Activated CD4-positive, alpha-beta T cell treated with anti-CD3 and anti-CD28 coated beads, Interleukin-2, amount 10 ng/mL, durations not matched to agents 24 days and 14 days (primary cell): Measurements from ENCODE around the gene LIG3. TPM values are rescaled to one million over a fixed set of nuclear protein-coding genes. Genes with fewer than 3 reads are reported as not detected.
"Not testable (repeated sequence)": the region's sequence is repeated elsewhere in the genome, so short reads cannot be mapped to it uniquely, and the experiment has no call there.

Experiments
- DNase-seq: peaks from one replicate; pipeline ENCODE4 v3.0.0; 2022
- H3K27ac Mint-ChIP-seq: one replicate; pipeline ENCODE4 v1.8.0; 2022; ENCODE audit warnings: mild to moderate bottlenecking, mixed read lengths
- H3K27me3 Mint-ChIP-seq: one replicate; pipeline ENCODE4 v1.8.0; 2022; ENCODE audit warnings: mixed read lengths
- H3K36me3 Mint-ChIP-seq: one replicate; pipeline ENCODE4 v1.8.0; 2022; ENCODE audit warnings: low read depth, mild to moderate bottlenecking, mixed read lengths
- H3K4me1 Mint-ChIP-seq: one replicate; pipeline ENCODE4 v1.8.0; 2021; ENCODE audit warnings: mixed read lengths
- H3K4me3 Mint-ChIP-seq: one replicate; pipeline ENCODE4 v1.8.0; 2022; ENCODE audit warnings: mild to moderate bottlenecking, moderate library complexity, mixed read lengths
- H3K9me3 Mint-ChIP-seq: one replicate; pipeline ENCODE4 v1.8.0; 2021; ENCODE audit warnings: mixed read lengths
- intact Hi-C: fragments of 100-400 bp; cut with micrococcal nuclease; formaldehyde crosslinking; loops from one replicate; pipeline ENCODE4 v1.15.1; 2023
- total RNA-seq: library from RNA; stranded (reverse); gene quantifications from 2 replicates; pipeline ENCODE4 v1.2.3, GENCODE V29; 2022

The LIG3 gene
- total RNA-seq, 1 donor from 2014 or later = 67.3 TPM

DNA sequence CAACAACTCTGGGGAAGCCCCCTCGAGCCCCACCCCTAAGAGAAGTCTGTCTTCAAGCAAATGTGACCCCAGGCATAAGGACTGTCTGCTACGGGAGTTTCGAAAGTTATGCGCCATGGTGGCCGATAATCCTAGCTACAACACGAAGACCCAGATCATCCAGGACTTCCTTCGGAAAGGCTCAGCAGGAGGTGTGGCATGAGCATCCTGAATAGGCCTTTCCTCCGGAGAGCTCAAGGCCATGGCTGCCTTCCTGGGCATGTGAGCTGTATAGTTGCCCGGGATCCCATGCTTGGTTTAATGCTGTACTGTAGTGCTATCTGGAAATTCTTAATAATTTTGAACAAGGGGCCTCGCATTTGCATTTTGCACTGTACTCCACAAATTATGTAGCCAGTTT lies 9.2 kb downstream of the LIG3 start:
- Mint-ChIP-seq H3K4me3 (no peak overlapping the region), H3K36me3 (peaks cover 70% of the 10 kb centered on the region), H3K9me3 (no peaks in the 10 kb centered on the region), H3K4me1 (peaks cover 15% of the 10 kb centered on the region), H3K27ac (no peak overlapping the region), H3K27me3 (no peaks in the 10 kb centered on the region)
- intact Hi-C loops = no loop called here
- no peak for DNase-seq

DNA sequence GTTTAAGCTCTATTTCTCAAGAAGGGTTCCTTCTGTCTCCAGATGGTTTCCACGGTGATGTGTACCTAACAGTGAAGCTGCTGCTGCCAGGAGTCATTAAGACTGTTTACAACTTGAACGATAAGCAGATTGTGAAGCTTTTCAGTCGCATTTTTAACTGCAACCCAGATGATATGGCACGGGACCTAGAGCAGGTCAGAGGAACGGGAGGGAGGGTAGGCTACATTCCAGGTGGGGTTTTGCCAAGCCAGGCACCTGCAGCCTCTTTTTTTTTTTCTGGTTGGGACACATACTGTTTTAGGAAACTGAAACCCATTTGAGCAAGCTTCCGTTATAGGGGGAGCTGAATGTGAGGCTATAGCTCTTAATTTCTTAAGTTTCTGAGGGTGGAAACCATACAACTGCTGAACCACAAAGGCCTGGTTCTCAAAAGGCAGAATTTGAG lies 10.6 kb downstream of the LIG3 start:
- no peak for DNase-seq
- Mint-ChIP-seq H3K27ac (no peak overlapping the region), H3K4me3 (no peak overlapping the region), H3K27me3 (no peaks in the 10 kb centered on the region), H3K9me3 (no peaks in the 10 kb centered on the region), H3K36me3 (peaks cover 72% of the 10 kb centered on the region), H3K4me1 (peaks cover 9% of the 10 kb centered on the region)
- intact Hi-C loops = no loop called here

DNA sequence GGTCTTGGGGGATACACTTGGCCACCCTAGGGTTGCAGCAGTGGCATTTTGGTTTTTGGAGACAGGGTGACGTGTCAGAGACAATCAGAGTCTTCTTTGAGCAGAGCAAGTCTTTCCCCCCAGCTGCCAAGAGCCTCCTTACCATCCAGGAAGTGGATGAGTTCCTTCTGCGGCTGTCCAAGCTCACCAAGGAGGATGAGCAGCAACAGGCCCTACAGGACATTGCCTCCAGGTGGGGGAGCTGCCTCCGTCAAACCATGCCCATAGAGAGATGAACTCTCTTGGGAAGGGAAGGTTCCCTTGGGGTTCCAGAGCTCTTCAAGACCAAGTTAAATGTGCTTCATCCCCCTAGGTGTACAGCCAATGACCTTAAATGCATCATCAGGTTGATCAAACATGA lies 11.3 kb downstream of the LIG3 start:
- Mint-ChIP-seq H3K27ac (no peak overlapping the region), H3K27me3 (no peaks in the 10 kb centered on the region), H3K36me3 (peaks cover 70% of the 10 kb centered on the region), H3K4me1 (peaks cover 9% of the 10 kb centered on the region), H3K9me3 (no peaks in the 10 kb centered on the region), H3K4me3 (no peak overlapping the region)
- intact Hi-C loops = no loop called here
- DNase-seq = no peak

DNA sequence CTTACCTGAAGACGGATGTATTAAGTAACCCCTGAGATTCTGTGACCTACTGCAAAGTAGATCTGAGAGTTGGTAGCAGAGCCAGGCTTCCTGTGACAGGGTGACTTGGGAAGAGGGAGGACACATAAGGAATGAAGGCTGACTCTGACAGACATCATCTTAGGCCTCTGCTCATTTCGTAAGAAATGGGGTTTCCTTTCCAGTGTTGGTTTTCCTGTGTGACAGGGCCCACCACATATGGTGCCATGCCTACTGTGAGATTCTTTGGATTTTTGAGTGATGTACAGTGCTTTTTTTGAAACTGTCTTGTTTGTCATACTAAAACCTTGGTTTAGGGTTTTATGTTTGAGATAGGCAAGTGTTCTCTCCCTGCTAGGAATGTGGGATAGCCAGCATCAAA lies 12.7 kb downstream of the LIG3 start:
- intact Hi-C loops = no loop called here
- H3K27me3 Mint-ChIP-seq = no peaks in the 10 kb centered on the region
- no peak for DNase-seq
- H3K27ac Mint-ChIP-seq = no peak overlapping the region
- H3K36me3 Mint-ChIP-seq = peaks cover 70% of the 10 kb centered on the region
- no peak overlapping the region for H3K4me3 Mint-ChIP-seq
- H3K9me3 Mint-ChIP-seq = no peaks in the 10 kb centered on the region
- H3K4me1 Mint-ChIP-seq = peaks cover 8% of the 10 kb centered on the region

DNA sequence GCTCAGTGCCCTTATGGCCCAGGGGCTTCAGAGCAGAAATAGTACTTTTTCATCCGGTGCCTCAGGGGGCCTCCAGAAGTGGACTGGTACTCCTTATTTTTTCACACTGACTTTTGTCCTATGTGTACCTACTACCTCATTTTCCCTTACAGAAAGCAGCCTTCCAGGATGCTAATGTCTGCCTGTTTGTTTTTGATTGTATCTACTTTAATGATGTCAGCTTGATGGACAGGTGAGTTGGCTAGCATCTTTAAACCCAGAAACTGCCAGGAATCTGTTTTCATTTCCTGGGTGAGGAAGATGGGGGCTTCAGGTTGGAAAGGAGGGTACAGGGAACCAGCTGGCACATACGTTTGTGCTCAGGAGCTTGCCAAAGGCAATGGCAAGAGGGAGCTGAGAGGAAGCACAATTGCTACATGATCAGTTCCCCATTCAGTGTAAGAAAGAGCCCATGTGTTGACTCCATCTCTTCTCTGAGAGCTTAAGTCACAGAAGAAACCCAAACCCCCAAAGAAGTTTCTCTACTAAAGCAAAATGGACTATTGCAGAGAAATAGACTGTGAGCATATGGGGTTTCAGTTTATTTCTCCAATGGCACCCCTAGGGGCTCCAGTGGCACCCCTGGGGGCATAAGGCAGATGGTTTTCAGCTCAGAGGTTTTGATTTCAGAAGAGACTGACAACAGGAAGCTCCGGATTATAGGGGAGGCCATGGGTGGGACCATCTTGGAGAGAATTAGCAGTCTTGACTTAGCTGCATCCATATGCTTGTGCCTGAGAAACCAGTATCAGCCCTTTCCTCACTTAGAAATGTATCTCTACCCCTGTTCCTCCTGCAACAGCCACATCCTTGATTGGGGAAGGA lies 16.3 kb downstream of the LIG3 start:
- Mint-ChIP-seq H3K36me3 (peaks cover 64% of the 10 kb centered on the region), H3K9me3 (no peaks in the 10 kb centered on the region), H3K4me1 (peaks cover 7% of the 10 kb centered on the region), H3K27me3 (no peaks in the 10 kb centered on the region), H3K27ac (no peak overlapping the region), H3K4me3 (no peak overlapping the region)
- DNase-seq = no peak
- intact Hi-C loops = no loop called here

DNA sequence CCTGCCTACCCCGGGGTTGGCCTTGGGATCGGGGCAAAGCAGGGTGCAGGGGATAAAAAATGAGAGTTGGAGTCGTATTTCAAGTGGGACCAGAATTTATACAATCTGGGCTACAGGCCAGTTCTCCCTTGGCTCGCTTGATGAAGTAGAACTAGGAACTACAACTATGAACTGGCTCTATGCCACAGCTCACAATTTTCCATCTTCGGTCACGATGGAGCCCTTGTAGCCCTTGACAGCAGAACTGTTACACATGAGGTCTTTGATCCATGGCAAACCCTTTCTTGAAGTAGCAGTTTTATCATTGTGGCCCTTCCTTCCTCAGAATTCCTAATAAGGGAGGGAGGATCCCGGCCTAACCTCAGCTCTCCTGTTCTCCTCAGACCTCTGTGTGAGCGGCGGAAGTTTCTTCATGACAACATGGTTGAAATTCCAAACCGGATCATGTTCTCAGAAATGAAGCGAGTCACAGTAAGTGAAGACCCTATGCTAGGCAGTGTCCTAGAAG lies 17.1 kb downstream of the LIG3 start:
- H3K36me3 Mint-ChIP-seq = peaks cover 62% of the 10 kb centered on the region

DNA sequence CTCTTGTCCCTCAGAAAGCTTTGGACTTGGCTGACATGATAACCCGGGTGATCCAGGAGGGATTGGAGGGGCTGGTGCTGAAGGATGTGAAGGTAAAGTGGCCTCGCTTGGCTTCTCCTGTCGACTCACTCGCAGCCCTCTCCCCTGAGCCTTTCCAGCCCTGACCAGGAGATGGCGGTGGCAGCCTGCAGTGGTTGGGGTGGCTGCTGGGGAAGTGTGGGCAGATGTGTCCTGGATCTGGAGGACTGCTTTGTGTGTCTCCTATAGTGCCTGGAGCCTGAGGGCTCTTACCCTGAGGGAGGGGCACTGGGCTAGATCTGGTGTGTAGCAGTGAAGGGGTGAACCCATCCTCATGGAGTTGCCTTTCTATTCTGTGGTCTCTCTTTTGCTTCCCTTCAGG lies 17.9 kb downstream of the LIG3 start:
- H3K9me3 Mint-ChIP-seq = no peaks in the 10 kb centered on the region
- H3K27me3 Mint-ChIP-seq = no peaks in the 10 kb centered on the region
- H3K27ac Mint-ChIP-seq = peak overlapping the region; percentile 58
- H3K4me1 Mint-ChIP-seq = peaks cover 4% of the 10 kb centered on the region
- intact Hi-C loops = loop anchor here (1.0 to 2.0 kb wide), 3 partner anchors 65 to 121 kb away; partner anchors contain the start of genes RAD51D and RFFL
- H3K4me3 Mint-ChIP-seq = no peak overlapping the region
- H3K36me3 Mint-ChIP-seq = peaks cover 63% of the 10 kb centered on the region
- DNase-seq = peak; percentile 95

More for the DNA sequence above, 17.1 kb downstream of the LIG3 start:
- DNase-seq = no peak
- Mint-ChIP-seq H3K4me3 (no peak overlapping the region), H3K27ac (no peak overlapping the region), H3K4me1 (peaks cover 7% of the 10 kb centered on the region), H3K9me3 (no peaks in the 10 kb centered on the region), H3K27me3 (no peaks in the 10 kb centered on the region)
- intact Hi-C loops = no loop called here

DNA sequence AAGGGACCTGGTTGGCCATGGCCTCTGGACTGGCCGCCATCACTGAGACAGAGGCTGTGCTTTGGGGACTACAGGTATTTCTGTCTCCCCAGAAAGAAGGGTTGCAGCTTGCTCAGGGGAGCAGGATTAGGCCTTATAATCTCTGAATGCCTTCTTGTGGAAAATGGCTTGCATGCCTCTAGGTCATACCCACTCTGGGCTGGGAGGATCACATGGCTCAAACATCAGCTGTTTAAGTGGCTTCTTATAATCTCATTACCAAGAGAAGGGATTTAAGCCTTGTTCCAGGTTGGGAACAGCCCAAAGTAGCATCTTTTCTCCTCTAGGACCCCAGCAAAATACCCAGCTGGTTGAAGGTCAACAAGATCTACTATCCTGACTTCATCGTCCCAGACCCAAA lies 19.1 kb downstream of the LIG3 start:
- peaks cover 62% of the 10 kb centered on the region for H3K36me3 Mint-ChIP-seq
- intact Hi-C loops = loop anchor here (2.0 kb wide), 1 partner anchor 63 kb away; the partner anchor contains the start of gene RFFL
- peaks cover 4% of the 10 kb centered on the region for H3K4me1 Mint-ChIP-seq
- no peaks in the 10 kb centered on the region for H3K27me3 Mint-ChIP-seq
- no peaks in the 10 kb centered on the region for H3K9me3 Mint-ChIP-seq
- no peak for DNase-seq
- no peak overlapping the region for H3K27ac Mint-ChIP-seq
- no peak overlapping the region for H3K4me3 Mint-ChIP-seq

DNA sequence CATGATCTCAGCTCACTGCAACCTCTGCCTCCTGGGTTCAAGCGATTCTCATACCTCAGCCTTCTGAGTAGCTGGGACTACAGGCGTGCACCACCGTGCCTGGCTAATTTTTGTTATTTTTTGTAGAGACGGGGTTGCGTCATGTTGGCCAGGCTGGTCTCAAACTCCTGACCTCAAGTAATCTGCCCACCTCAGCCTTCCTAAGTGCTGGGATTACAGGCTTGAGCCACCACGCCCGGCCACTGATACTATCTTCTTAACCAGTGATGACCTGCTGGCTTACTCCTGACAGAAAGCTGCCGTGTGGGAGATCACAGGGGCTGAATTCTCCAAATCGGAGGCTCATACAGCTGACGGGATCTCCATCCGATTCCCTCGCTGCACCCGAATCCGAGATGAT lies 20.7 kb downstream of the LIG3 start:
- H3K27ac Mint-ChIP-seq, H3K9me3 Mint-ChIP-seq, H3K4me1 Mint-ChIP-seq, DNase-seq, intact Hi-C loops, H3K27me3 Mint-ChIP-seq, H3K4me3 Mint-ChIP-seq: not testable (repeated sequence)
- H3K36me3 Mint-ChIP-seq = peaks cover 56% of the 10 kb centered on the region

DNA sequence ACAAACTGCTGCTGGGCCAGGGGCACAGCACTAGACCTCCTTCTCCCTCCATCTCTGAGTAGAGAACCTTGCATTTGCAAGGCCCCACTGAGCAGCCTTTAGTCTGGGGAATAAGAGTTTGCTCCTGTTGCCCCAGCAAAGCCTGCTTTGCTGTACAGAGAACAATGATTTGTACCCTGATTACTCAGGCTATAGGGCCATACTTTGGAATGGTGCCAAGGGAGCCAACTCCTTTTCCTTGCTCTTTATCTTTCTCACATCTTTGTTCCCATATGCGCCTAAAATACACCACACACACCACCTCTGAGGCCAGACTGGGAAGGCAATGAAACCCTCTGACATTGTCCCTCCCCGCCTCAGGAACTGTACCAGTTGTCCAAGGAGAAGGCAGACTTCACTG lies 21.2 kb downstream of the LIG3 start:
- DNase-seq = no peak
- H3K4me1 Mint-ChIP-seq = peaks cover 4% of the 10 kb centered on the region
- H3K36me3 Mint-ChIP-seq = peaks cover 52% of the 10 kb centered on the region
- no peak overlapping the region for H3K27ac Mint-ChIP-seq
- no peak overlapping the region for H3K4me3 Mint-ChIP-seq
- intact Hi-C loops = no loop called here
- no peaks in the 10 kb centered on the region for H3K27me3 Mint-ChIP-seq
- no peaks in the 10 kb centered on the region for H3K9me3 Mint-ChIP-seq

DNA sequence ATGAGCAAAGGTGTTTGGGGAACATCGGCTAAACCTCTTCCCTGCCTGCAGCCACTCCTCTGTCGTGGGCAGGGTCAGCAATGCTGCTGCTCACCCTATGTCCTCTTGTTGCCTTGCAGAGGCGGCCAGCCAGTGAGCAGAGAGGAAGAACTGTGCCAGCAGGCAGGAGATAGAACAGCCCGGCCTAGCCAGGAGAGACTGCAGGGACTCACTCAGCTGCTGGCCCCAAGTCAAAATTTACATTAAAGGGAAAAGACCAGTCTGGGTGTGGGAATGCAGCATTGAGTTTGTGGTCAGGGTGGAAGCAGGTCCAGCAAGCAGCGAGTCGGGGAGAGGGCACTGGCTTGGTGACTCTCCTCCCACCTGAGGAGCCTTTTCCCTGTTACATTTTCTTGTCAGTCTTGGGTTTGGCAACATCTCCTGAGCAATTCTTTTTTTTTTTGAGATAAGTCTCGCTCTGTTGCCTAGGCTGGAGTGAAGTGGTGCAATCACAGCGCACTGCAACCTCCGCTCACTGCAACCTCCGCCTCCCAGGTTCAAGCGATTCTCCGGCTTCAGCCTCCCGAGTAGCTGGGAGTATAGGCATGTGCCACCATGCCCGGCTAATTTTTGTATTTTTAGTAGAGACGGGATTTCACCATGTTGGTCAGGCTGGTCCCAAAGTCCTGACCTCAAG lies 22.7 kb downstream of the LIG3 start:
- Mint-ChIP-seq H3K36me3 (peaks cover 53% of the 10 kb centered on the region), H3K9me3 (no peaks in the 10 kb centered on the region), H3K27ac (no peak overlapping the region), H3K4me1 (peaks cover 8% of the 10 kb centered on the region), H3K4me3 (no peak overlapping the region), H3K27me3 (no peaks in the 10 kb centered on the region)
- DNase-seq = no peak
- intact Hi-C loops = no loop called here

DNA sequence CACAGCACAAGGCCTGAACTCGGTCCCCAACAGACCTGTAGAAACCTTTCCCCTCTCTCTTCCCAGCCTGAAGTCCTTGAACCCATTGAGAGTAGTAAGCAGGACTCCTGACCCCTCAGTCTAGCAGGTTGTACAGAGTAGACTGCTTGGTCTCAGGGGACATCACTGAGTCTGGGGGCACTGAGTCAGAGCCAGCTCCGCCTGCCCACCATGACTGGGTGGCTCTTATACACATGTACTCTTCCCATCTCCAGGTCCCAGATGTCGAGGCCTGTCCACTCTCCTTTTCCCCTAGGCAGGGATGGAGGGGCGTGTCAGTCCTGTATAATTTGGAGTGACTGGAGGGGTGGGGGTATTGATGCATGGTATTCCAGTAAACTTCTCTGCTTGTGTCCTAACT lies 23.5 kb downstream of the LIG3 start:
- H3K36me3 Mint-ChIP-seq = peaks cover 52% of the 10 kb centered on the region
- H3K27me3 Mint-ChIP-seq = no peaks in the 10 kb centered on the region
- intact Hi-C loops = no loop called here
- peaks cover 5% of the 10 kb centered on the region for H3K4me1 Mint-ChIP-seq
- no peak for DNase-seq
- no peak overlapping the region for H3K4me3 Mint-ChIP-seq
- no peak overlapping the region for H3K27ac Mint-ChIP-seq
- no peaks in the 10 kb centered on the region for H3K9me3 Mint-ChIP-seq

DNA sequence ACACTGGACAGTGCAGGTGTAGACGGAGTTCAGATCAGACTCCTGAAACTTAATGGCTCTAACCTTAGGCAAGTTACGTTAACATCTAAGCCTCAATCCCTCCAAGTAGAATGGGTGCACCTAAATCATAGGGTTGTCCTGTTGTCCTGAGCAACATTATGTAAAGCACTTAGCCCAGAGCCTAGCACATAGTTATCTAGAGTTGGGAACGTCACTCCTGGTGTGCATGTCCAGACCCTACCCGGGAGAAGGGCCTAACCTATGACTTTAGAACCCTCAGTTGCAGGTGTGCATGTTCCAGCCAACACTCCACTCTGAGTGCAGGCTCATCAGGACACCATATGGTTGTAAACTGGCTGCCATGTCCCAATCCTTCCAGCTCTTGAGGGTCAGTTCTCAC lies 26.0 kb downstream of the LIG3 start:
- intact Hi-C loops = no loop called here
- peaks cover 58% of the 10 kb centered on the region for H3K36me3 Mint-ChIP-seq
- H3K27ac Mint-ChIP-seq = no peak overlapping the region
- DNase-seq = no peak
- peaks cover 4% of the 10 kb centered on the region for H3K4me1 Mint-ChIP-seq
- H3K9me3 Mint-ChIP-seq = no peaks in the 10 kb centered on the region
- no peaks in the 10 kb centered on the region for H3K27me3 Mint-ChIP-seq
- no peak overlapping the region for H3K4me3 Mint-ChIP-seq

DNA sequence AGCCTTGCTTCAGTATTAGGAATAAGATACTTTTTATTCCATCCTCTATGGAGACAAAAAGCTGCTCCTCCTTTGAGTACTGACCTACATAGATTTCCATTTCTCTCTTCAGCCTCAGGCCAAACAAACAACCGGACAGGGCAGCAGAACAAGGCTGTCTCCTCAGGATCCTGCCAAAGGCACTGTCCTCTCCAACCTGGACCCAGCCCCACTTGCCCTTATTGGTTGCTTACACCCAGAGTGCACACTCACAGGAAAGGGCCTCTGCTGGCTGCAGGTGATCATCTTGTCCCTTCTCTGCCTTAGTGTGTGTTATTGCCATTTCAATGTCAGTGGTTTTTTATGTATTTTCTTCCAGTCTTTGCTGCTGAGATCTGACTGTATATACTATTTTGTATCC lies 26.6 kb downstream of the LIG3 start:
- H3K27me3 Mint-ChIP-seq = no peaks in the 10 kb centered on the region
- peak overlapping the region; percentile 58 for H3K27ac Mint-ChIP-seq
- DNase-seq = no peak
- intact Hi-C loops = no loop called here
- H3K4me3 Mint-ChIP-seq = no peak overlapping the region
- peaks cover 4% of the 10 kb centered on the region for H3K4me1 Mint-ChIP-seq
- no peaks in the 10 kb centered on the region for H3K9me3 Mint-ChIP-seq
- peaks cover 52% of the 10 kb centered on the region for H3K36me3 Mint-ChIP-seq
